CD8-positive, alpha-beta memory T cell (primary cell): ENCODE measurements around the gene CASKIN1. TPM values are rescaled to one million over a fixed set of nuclear protein-coding genes. Genes with fewer than 3 reads are reported as not detected.

Source experiments
- CTCF ChIA-PET: fragments of 350-600 bp; sonication (Branson Sonifier 250); formaldehyde crosslinking; loops from one replicate; lab custom pipeline; 2021; ENCODE audit warnings: antibody characterized with exemption; lab: Charles Lee
- POLR2A ChIA-PET: fragments of 350-600 bp; sonication (Branson Sonifier 250); formaldehyde crosslinking; loops from one replicate; lab custom pipeline; 2021; ENCODE audit warnings: antibody characterized with exemption; lab: Charles Lee
- DNase-seq, 5 donors: peaks; one replicate each; pipeline versions ENCODE4 v3.0.0 to v3.0.0-alpha.2; 2020 to 2022; ENCODE audit warnings: mixed read lengths in 1 of 5
- H3K27ac ChIP-seq: one replicate; pipeline ENCODE4 v1.7.0; 2013; ENCODE audit warnings: low read depth, mild to moderate bottlenecking, low read length, moderate library complexity
- H3K27me3 ChIP-seq: 2 replicates; pipeline ENCODE4 v1.7.0; 2013; ENCODE audit warnings: low read length, mild to moderate bottlenecking; ENCODE audit not compliant: insufficient read depth, poor library complexity, severe bottlenecking
- H3K36me3 ChIP-seq: 2 replicates; pipeline ENCODE4 v1.7.0; 2013; ENCODE audit warnings: mild to moderate bottlenecking, low read length, moderate library complexity; ENCODE audit not compliant: insufficient read depth
- H3K4me1 ChIP-seq: 2 replicates; pipeline ENCODE4 v1.7.0; 2013; ENCODE audit warnings: mild to moderate bottlenecking, low read length, moderate library complexity; ENCODE audit not compliant: insufficient read depth
- H3K4me3 ChIP-seq: 2 replicates; pipeline ENCODE4 v1.7.0; 2013; ENCODE audit warnings: mild to moderate bottlenecking, low read length
- H3K9me3 ChIP-seq: 2 replicates; pipeline ENCODE4 v1.7.0; 2013; ENCODE audit warnings: mild to moderate bottlenecking, low read length
- H3K27ac Mint-ChIP-seq, 8 donors: one replicate each; pipeline ENCODE4 v1.8.0; 2020 to 2021; ENCODE audit warnings: mixed read lengths in 8 of 8, mild to moderate bottlenecking in 6 of 8, inconsistent platforms in 3 of 8, moderate library complexity in 3 of 8
- H3K27me3 Mint-ChIP-seq, 2 donors: one replicate each; pipeline ENCODE4 v1.8.0; 2020 to 2021; ENCODE audit warnings: mixed read lengths in 2 of 2, mild to moderate bottlenecking in 1 of 2, moderate library complexity in 1 of 2
- H3K36me3 Mint-ChIP-seq, 3 donors: one replicate each; pipeline ENCODE4 v1.8.0; 2020 to 2021; ENCODE audit warnings: mixed read lengths in 3 of 3, inconsistent platforms in 1 of 3, mild to moderate bottlenecking in 1 of 3
- H3K4me1 Mint-ChIP-seq, 3 donors: one replicate each; pipeline ENCODE4 v1.8.0; 2020 to 2021; ENCODE audit warnings: mixed read lengths in 3 of 3, inconsistent platforms in 1 of 3, mild to moderate bottlenecking in 1 of 3
- H3K4me3 Mint-ChIP-seq, 7 donors: one replicate each; pipeline ENCODE4 v1.8.0; 2020 to 2021; ENCODE audit warnings: mixed read lengths in 7 of 7, mild to moderate bottlenecking in 6 of 7, moderate library complexity in 4 of 7, inconsistent platforms in 2 of 7
- H3K9me3 Mint-ChIP-seq, 5 donors: one replicate each; pipeline ENCODE4 v1.8.0; 2020 to 2022; ENCODE audit warnings: mixed read lengths in 5 of 5, mild to moderate bottlenecking in 3 of 5, moderate library complexity in 2 of 5, inconsistent platforms in 1 of 5
- polyA plus RNA-seq: library from polyadenylated mRNA; unstranded; fragments of 300-500 nt; fragmentation: Illumina TruSeq; gene quantifications from one replicate; pipeline ENCODE4 v1.2.3, GENCODE V29; 2021
- total RNA-seq, 2 experiments: library from RNA; stranded (reverse); gene quantifications; one replicate each; pipeline ENCODE4 v1.2.3, GENCODE V29; 2021

CASKIN1 gene
- total and polyA plus RNA-seq, 3 experiments from 2014 or later: 0.13 to 0.24 TPM; not detected in 1

DNA sequence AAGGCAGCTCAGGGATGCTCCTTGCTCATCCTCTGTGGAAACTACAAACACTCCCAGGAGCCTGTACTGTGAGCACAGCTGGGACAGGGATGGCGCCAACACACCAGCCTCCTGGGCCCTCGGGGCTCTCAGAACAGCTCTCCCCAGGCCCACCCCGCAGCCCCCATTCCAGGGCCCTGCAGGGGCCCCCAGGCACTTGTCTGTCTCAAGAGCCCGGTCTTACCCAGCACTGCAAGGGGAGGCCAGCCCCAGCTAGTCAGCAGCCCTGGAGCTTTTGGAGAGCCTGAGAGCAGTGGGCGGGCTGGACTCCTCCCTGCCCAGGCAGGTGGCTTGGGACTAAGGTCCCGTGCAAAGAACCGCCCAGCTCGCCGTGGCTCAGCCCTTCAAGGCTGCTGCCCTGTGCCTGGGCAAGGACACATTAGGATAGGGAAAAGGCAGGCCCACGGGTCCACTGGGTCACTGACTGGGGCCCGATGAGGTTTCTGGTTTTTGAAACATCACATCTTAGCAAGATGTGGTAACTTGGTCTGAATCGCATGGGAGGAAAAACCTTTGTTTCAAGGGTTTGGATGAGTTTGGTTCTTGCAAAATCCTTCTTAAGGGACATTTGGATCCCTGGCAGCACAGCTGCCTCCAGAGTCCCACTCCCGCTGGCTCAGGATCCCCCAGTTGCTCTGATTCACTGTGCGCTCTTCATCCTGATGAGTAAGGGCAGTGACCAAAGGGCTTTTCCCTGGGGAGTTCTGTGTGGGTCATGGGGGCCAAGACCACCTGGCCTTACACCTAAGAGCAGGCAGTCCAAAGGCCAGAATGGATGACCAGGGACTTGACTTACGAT lies 42.7 kb upstream of the CASKIN1 start:
- H3K36me3 Mint-ChIP-seq: peaks cover 0 to 34% (median 3%) of the 10 kb centered on the region in 3 donors
- CTCF ChIA-PET: interaction anchor here (1.4 to 2.0 kb wide), 2 partner anchors 12 to 44 kb away, joined by 4 to 6 read pairs; partner anchors contain the start of gene ECI1
- no peak overlapping the region for H3K4me3 ChIP-seq
- POLR2A ChIA-PET: no interaction called here
- no peak overlapping the region for H3K27ac Mint-ChIP-seq
- peaks cover 5% of the 10 kb centered on the region for H3K36me3 ChIP-seq
- no peak overlapping the region for H3K27ac ChIP-seq
- H3K4me3 Mint-ChIP-seq: no peak overlapping the region
- no peak for DNase-seq
- H3K27me3 Mint-ChIP-seq: no peaks in the 10 kb centered on the region
- H3K9me3 Mint-ChIP-seq: no peaks in the 10 kb centered on the region
- peaks cover 0 to 3% (median 0%) of the 10 kb centered on the region in 3 donors for H3K4me1 Mint-ChIP-seq
- no peaks in the 10 kb centered on the region for H3K27me3 ChIP-seq
- H3K9me3 ChIP-seq: no peaks in the 10 kb centered on the region
- no peaks in the 10 kb centered on the region for H3K4me1 ChIP-seq

DNA sequence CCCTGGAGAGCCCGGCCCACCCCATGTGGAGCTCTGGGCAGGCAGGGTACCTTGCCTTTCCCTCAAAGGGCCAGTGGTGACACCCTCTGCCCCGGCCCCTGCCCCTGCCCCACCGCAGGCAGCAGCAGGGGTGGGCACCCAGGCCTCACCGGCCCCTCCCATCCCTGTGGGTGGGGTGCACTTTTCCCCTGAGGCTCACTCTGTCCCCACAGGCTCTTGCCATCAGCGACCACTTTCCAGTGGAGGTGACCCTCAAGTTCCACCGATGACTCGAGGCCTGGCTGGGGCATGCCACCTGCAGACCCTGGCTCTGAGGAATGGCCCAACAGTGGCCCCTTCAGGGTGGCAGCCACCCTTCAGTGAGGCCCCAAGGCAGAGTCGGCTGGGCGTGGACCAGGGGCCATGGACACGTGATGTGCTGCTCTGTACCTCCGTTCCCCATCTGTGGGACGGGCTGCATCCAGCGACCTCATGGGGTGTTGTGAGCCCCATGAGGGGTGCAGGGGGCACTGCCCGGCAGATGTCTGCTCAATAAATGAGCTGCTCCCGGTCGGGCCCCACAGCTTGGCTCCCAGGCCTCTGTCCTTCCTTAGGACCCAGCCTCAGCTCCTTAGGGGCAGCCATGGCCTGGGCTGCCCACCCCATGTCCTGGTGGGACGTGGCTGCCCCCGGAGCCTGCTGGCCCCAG lies 41.9 kb upstream of the CASKIN1 start:
- peaks cover 5% of the 10 kb centered on the region for H3K36me3 ChIP-seq
- ChIA-PET CTCF (interaction anchor here (1.4 to 2.0 kb wide), 2 partner anchors 13 to 43 kb away, joined by 4 to 6 read pairs; partner anchors contain the start of gene ECI1), POLR2A (no interaction called here)
- H3K27me3 ChIP-seq: no peaks in the 10 kb centered on the region
- Mint-ChIP-seq H3K27ac (no peak overlapping the region), H3K27me3 (no peaks in the 10 kb centered on the region), H3K4me1 (peaks cover 0 to 3% (median 0%) of the 10 kb centered on the region in 3 donors), H3K4me3 (no peak overlapping the region), H3K36me3 (peaks cover 0 to 34% (median 3%) of the 10 kb centered on the region in 3 donors), H3K9me3 (no peaks in the 10 kb centered on the region)
- DNase-seq: no peak
- H3K27ac ChIP-seq: no peak overlapping the region
- no peaks in the 10 kb centered on the region for H3K9me3 ChIP-seq
- H3K4me3 ChIP-seq: no peak overlapping the region
- H3K4me1 ChIP-seq: no peaks in the 10 kb centered on the region

DNA sequence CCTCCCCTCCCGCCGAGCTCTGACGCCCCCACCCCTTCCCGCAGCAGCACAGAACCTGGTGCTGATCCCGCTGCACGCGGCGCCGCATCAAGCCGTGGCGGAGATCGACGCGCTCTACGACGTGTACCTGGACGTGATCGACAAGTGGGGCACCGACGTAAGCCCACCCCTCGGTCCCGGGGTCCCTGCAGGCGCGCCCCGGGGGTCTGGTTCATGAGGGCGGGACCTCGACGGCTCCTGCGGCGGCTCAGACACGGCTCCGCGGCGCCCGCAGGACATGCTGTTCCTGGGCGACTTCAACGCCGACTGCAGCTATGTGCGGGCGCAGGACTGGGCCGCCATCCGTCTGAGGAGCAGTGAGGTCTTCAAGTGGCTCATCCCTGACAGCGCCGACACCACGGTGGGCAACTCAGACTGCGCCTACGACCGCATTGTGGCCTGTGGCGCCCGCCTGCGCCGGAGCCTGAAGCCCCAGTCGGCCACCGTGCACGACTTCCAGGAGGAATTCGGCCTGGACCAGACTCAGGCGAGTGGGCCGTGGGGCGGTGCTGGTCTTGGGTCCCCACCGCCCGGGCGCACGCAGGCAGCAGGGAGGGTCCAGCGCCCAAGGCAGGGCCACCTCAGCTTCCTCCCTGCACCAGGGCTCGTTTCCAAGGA lies 41.2 kb upstream of the CASKIN1 start:
- H3K36me3 Mint-ChIP-seq: peaks cover 0 to 31% (median 3%) of the 10 kb centered on the region in 3 donors
- no peaks in the 10 kb centered on the region for H3K27me3 ChIP-seq
- DNase-seq: no peak
- no peaks in the 10 kb centered on the region for H3K4me1 ChIP-seq
- no peaks in the 10 kb centered on the region for H3K9me3 ChIP-seq
- no peak overlapping the region for H3K4me3 ChIP-seq
- ChIA-PET POLR2A (no interaction called here), CTCF (no interaction called here)
- H3K36me3 ChIP-seq: peaks cover 1% of the 10 kb centered on the region
- no peaks in the 10 kb centered on the region for H3K27me3 Mint-ChIP-seq
- no peak overlapping the region for H3K4me3 Mint-ChIP-seq
- no peaks in the 10 kb centered on the region for H3K9me3 Mint-ChIP-seq
- H3K27ac ChIP-seq: no peak overlapping the region
- H3K27ac Mint-ChIP-seq: no peak overlapping the region
- peaks cover 0 to 3% (median 0%) of the 10 kb centered on the region in 3 donors for H3K4me1 Mint-ChIP-seq

DNA sequence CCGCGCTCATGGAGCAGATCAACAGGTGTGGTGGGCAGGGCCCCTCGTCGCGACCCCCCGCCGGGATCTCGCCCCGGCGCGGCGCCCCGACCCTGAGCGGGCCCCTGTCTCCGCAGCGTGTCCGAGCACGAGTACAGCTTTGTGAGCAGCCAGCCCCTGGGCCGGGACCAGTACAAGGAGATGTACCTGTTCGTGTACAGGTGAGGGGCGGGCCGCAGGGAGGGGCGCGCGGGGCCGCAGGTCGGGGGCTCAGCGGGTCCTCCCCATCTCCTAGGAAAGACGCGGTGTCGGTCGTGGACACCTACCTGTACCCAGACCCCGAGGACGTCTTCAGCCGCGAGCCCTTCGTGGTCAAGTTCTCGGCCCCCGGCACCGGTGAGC lies 40.7 kb upstream of the CASKIN1 start:
- Mint-ChIP-seq H3K27ac (no peak overlapping the region), H3K4me1 (peaks cover 0 to 3% (median 0%) of the 10 kb centered on the region in 3 donors), H3K4me3 (no peak overlapping the region), H3K27me3 (no peaks in the 10 kb centered on the region), H3K9me3 (no peaks in the 10 kb centered on the region), H3K36me3 (peaks cover 0 to 28% (median 0%) of the 10 kb centered on the region in 3 donors)
- no peaks in the 10 kb centered on the region for H3K27me3 ChIP-seq
- no peak overlapping the region for H3K27ac ChIP-seq
- H3K36me3 ChIP-seq: no peaks in the 10 kb centered on the region
- no peak for DNase-seq
- no peak overlapping the region for H3K4me3 ChIP-seq
- ChIA-PET CTCF (no interaction called here), POLR2A (no interaction called here)
- H3K4me1 ChIP-seq: no peaks in the 10 kb centered on the region
- H3K9me3 ChIP-seq: no peaks in the 10 kb centered on the region

DNA sequence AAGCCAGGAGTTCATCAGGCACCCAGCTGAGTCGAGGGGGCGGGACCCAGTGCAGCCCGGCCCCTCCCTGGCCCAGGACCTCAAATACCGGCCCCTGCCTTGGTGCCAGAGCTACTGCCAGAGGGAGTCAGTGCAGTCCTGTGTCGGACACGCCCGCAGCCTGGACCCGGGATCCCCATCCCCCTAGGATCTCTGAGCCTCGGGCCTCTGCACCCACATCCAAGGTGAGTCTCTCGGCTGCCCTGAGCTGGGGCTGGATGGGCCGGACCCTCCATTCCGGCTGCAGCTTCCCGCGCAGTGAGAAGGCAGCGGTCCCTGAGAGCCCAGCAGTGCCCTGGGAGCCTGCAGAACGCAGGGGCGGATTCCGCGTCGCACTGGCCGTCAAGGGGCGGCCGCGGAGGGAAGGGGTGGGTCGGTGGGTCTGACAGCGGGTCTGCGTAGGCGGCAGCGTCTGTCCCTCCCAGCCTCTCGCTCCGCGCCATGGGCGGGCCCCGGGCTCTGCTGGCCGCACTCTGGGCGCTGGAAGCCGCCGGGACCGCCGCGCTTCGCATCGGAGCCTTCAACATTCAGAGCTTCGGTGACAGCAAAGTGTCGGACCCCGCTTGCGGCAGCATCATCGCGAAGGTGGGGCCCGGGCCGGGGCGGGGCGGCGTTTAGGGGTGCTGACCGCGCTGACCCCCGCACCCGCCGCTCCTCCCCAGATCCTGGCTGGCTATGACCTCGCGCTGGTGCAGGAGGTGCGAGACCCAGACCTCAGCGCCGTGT lies 40.1 kb upstream of the CASKIN1 start, which contains the start of gene DNASE1L2:
TSS of gene DNASE1L2 (plus strand) at position 108 of the 765 bp plus-strand sequence. CDS start at position 481, 373 bp downstream.
- Mint-ChIP-seq H3K9me3 (no peaks in the 10 kb centered on the region), H3K27ac (no peak within 1 kb of the TSS), H3K36me3 (peaks cover 0 to 32% (median 0%) of the 10 kb centered on the region in 3 donors), H3K4me1 (peaks cover 0 to 3% (median 0%) of the 10 kb centered on the region in 3 donors), H3K27me3 (no peaks in the 10 kb centered on the region), H3K4me3 (no peak within 1 kb of the TSS)
- no peaks in the 10 kb centered on the region for H3K4me1 ChIP-seq
- H3K36me3 ChIP-seq: no peaks in the 10 kb centered on the region
- H3K27ac ChIP-seq: no peak within 1 kb of the TSS
- no peak within 1 kb of the TSS for H3K4me3 ChIP-seq
- H3K27me3 ChIP-seq: no peaks in the 10 kb centered on the region
- H3K9me3 ChIP-seq: no peaks in the 10 kb centered on the region
- CTCF ChIA-PET: interaction anchor here (0.8 kb wide), 1 partner anchor 21 kb away, joined by 3 read pairs; no protein-coding TSS in a partner anchor
- POLR2A ChIA-PET: interaction anchor here (0.8 kb wide), 1 partner anchor 22 kb away, joined by 3 read pairs; the partner anchor contains the start of gene PGP
- DNase-seq: peak in 1 of 5 donors; percentile 44

DNA sequence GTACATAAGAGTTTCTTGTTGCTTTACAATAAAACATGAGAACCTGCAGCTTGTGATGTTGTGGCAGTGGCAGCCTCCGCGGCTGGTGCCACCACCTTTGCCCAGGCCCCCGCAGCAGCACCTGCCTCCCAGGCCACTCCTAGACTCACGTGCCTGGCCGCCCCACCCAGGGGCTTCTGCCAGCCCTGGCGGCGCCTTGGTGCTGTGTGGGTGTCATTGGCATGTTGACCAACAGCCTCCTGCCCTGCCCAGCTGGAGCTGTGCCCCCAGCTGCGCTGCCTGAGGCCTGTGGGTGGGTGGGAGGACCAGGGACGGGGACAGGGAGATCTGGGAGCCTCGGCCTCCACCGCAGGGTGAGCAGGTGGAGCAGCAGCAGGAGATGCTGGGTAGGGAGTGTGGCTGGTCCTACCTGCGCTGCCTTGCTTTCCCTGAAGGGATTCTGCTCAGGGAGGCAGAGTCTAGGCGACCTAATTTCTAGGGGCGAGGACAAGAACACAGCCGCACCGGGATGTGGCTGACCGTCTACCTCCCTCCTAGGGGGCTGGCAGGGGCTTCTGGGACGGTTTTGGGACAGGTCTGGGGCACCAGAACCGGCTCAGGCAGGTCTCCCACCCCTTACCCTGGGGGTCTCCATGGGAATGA lies 39.4 kb upstream of the CASKIN1 start:
- Mint-ChIP-seq H3K4me1 (peaks cover 0 to 3% (median 0%) of the 10 kb centered on the region in 3 donors), H3K36me3 (peaks cover 0 to 39% (median 0%) of the 10 kb centered on the region in 3 donors), H3K4me3 (no peak overlapping the region), H3K27ac (no peak overlapping the region), H3K9me3 (no peaks in the 10 kb centered on the region), H3K27me3 (no peaks in the 10 kb centered on the region)
- no peak for DNase-seq
- Histone ChIP-seq H3K27me3 (no peaks in the 10 kb centered on the region), H3K4me1 (no peaks in the 10 kb centered on the region), H3K27ac (no peak overlapping the region), H3K9me3 (no peaks in the 10 kb centered on the region), H3K4me3 (no peak overlapping the region), H3K36me3 (no peaks in the 10 kb centered on the region)
- ChIA-PET CTCF (interaction anchor here (0.8 kb wide), 1 partner anchor 22 kb away, joined by 3 read pairs; no protein-coding TSS in a partner anchor), POLR2A (interaction anchor here (0.8 kb wide), 1 partner anchor 21 kb away, joined by 3 read pairs; the partner anchor contains the start of gene PGP)

DNA sequence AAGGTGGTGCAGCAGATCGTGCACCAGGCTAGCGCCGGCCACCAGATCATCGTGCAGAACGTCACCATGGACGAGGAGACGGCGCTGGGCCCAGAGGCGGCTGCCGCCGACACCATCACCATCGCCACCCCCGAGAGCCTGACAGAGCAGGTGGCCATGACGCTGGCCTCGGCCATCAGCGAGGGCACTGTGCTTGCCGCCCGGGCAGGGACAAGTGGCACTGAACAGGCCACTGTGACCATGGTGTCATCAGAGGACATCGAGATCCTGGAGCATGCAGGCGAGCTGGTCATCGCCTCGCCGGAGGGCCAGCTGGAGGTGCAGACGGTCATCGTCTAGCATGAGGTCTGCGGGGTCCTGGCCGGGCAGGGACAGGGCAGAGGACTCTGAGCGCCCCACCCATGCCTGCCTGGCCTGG lies 38.8 kb upstream of the CASKIN1 start:
- Mint-ChIP-seq H3K9me3 (no peaks in the 10 kb centered on the region), H3K4me3 (no peak overlapping the region), H3K4me1 (peaks cover 0 to 3% (median 0%) of the 10 kb centered on the region in 3 donors), H3K27ac (no peak overlapping the region), H3K36me3 (peaks cover 0 to 42% (median 0%) of the 10 kb centered on the region in 3 donors), H3K27me3 (no peaks in the 10 kb centered on the region)
- no peaks in the 10 kb centered on the region for H3K9me3 ChIP-seq
- ChIA-PET POLR2A (no interaction called here), CTCF (no interaction called here)
- no peaks in the 10 kb centered on the region for H3K27me3 ChIP-seq
- DNase-seq: peak in 1 of 5 donors; percentile 48
- H3K36me3 ChIP-seq: no peaks in the 10 kb centered on the region
- H3K4me3 ChIP-seq: no peak overlapping the region
- H3K27ac ChIP-seq: no peak overlapping the region
- H3K4me1 ChIP-seq: no peaks in the 10 kb centered on the region
